ENCODE measurements around the gene EDNRA. TPM values are rescaled to one million over a fixed set of nuclear protein-coding genes. Genes with fewer than 3 reads are reported as not detected.

The EDNRA gene
- total RNA-seq, 1 experiment from 2014 or later: 2.5 TPM

- TF ChIP-seq, protein P1, sequence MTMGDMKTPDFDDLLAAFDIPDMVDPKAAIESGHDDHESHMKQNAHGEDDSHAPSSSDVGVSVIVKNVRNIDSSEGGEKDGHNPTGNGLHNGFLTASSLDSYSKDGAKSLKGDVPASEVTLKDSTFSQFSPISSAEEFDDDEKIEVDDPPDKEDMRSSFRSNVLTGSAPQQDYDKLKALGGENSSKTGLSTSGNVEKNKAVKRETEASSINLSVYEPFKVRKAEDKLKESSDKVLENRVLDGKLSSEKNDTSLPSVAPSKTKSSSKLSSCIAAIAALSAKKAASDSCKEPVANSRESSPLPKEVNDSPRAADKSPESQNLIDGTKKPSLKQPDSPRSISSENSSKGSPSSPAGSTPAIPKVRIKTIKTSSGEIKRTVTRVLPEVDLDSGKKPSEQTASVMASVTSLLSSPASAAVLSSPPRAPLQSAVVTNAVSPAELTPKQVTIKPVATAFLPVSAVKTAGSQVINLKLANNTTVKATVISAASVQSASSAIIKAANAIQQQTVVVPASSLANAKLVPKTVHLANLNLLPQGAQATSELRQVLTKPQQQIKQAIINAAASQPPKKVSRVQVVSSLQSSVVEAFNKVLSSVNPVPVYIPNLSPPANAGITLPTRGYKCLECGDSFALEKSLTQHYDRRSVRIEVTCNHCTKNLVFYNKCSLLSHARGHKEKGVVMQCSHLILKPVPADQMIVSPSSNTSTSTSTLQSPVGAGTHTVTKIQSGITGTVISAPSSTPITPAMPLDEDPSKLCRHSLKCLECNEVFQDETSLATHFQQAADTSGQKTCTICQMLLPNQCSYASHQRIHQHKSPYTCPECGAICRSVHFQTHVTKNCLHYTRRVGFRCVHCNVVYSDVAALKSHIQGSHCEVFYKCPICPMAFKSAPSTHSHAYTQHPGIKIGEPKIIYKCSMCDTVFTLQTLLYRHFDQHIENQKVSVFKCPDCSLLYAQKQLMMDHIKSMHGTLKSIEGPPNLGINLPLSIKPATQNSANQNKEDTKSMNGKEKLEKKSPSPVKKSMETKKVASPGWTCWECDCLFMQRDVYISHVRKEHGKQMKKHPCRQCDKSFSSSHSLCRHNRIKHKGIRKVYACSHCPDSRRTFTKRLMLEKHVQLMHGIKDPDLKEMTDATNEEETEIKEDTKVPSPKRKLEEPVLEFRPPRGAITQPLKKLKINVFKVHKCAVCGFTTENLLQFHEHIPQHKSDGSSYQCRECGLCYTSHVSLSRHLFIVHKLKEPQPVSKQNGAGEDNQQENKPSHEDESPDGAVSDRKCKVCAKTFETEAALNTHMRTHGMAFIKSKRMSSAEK (CRISPR knock-in tag; IDR thresholded peaks at IDR 0.05; ENCODE audit: borderline replicate concordance): no peak
These were observed 86.4 kb downstream of the EDNRA start (continued) for GRCh38 chr4:147567276-147567675.

DNA sequence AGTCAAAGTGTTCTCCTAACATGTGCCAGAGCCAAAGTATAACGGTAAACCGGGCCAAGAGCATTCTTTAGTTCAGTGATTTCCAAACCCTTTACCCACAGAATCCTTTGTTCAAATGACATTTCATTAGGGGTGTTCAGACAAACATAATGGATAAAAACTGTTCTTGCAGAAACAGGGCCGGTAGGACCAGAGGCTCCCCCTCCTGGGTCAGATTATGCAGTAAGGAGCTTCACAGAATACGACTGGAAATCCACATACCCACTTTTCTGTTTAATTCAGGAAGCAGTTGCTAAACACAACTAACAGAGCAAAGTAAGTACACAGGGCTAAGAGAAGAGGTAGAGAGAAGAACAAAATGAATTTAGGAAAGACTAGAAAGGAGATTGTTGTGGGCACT, 89.7 kb downstream of the EDNRA start:
- CTCF ChIA-PET: interaction anchor here (1.2 to 1.3 kb wide), 2 partner anchors 45 to 473 kb away, joined by 3 read pairs; no protein-coding TSS in a partner anchor

More for the DNA sequence above, 89.7 kb downstream of the EDNRA start:
- ATAC-seq: no peak; the same call in 1 of the 2 replicates
- TF ChIP-seq, protein P2, sequence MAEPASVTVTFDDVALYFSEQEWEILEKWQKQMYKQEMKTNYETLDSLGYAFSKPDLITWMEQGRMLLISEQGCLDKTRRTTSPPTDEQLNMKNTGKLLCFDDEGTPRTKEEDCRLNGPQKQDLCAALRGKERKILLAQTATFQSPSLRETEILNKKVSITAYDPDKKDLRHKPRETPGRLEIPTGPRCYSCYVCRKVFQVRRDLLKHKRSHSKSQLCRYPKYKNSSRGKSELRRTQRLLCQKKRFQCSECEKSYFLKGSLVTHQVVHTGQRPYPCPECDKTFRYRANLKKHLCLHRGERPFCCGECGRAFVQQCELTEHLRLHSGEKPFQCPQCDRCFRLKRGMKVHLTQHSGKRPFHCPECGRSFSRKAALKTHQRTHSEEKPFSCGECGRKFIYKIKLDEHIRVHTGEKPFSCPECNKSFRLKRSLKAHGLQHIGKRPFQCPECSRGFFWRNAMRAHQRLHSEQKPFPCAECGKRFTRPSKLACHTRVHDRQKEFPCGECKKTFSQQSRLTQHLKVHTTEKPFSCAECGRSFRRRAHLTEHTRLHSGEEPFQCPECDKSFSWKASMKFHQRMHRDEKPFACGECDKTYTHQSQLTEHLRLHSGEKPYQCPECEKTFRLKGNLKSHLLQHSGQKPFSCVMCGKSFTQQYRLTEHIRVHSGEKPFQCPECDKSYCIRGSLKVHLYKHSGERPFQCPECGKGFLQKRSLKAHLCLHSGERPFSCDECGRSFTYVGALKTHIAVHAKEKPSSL (CRISPR knock-in tag; conservative IDR thresholded peaks at IDR 0.05): no peak
- TF ChIP-seq KAT7 (CRISPR knock-in tag; IDR thresholded peaks at IDR 0.05; ENCODE audit: borderline replicate concordance) (no peak), RELA (CRISPR knock-in tag; IDR thresholded peaks at IDR 0.05; ENCODE audit: borderline replicate concordance) (no peak), GABPB1 (CRISPR knock-in tag; IDR thresholded peaks at IDR 0.05) (no peak), FOXK1 (CRISPR knock-in tag; IDR thresholded peaks at IDR 0.05) (no peak), ZNF232 (CRISPR knock-in tag; IDR thresholded peaks at IDR 0.05) (no peak), JAZF1 (CRISPR knock-in tag; IDR thresholded peaks at IDR 0.05) (no peak), E2F5 (CRISPR knock-in tag; IDR thresholded peaks at IDR 0.05) (no peak)
- TF ChIP-seq, protein P3, sequence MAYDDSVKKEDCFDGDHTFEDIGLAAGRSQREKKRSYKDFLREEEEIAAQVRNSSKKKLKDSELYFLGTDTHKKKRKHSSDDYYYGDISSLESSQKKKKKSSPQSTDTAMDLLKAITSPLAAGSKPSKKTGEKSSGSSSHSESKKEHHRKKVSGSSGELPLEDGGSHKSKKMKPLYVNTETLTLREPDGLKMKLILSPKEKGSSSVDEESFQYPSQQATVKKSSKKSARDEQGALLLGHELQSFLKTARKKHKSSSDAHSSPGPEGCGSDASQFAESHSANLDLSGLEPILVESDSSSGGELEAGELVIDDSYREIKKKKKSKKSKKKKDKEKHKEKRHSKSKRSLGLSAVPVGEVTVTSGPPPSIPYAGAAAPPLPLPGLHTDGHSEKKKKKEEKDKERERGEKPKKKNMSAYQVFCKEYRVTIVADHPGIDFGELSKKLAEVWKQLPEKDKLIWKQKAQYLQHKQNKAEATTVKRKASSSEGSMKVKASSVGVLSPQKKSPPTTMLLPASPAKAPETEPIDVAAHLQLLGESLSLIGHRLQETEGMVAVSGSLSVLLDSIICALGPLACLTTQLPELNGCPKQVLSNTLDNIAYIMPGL (CRISPR knock-in tag; IDR thresholded peaks at IDR 0.05): no peak
- TF ChIP-seq, protein P4, sequence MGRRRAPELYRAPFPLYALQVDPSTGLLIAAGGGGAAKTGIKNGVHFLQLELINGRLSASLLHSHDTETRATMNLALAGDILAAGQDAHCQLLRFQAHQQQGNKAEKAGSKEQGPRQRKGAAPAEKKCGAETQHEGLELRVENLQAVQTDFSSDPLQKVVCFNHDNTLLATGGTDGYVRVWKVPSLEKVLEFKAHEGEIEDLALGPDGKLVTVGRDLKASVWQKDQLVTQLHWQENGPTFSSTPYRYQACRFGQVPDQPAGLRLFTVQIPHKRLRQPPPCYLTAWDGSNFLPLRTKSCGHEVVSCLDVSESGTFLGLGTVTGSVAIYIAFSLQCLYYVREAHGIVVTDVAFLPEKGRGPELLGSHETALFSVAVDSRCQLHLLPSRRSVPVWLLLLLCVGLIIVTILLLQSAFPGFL (CRISPR knock-in tag; IDR thresholded peaks at IDR 0.05; ENCODE audit: borderline replicate concordance): no peak
- TF ChIP-seq, protein P5, sequence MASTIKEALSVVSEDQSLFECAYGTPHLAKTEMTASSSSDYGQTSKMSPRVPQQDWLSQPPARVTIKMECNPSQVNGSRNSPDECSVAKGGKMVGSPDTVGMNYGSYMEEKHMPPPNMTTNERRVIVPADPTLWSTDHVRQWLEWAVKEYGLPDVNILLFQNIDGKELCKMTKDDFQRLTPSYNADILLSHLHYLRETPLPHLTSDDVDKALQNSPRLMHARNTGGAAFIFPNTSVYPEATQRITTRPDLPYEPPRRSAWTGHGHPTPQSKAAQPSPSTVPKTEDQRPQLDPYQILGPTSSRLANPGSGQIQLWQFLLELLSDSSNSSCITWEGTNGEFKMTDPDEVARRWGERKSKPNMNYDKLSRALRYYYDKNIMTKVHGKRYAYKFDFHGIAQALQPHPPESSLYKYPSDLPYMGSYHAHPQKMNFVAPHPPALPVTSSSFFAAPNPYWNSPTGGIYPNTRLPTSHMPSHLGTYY (CRISPR knock-in tag; IDR thresholded peaks at IDR 0.05): no peak
- TF ChIP-seq, protein P6, sequence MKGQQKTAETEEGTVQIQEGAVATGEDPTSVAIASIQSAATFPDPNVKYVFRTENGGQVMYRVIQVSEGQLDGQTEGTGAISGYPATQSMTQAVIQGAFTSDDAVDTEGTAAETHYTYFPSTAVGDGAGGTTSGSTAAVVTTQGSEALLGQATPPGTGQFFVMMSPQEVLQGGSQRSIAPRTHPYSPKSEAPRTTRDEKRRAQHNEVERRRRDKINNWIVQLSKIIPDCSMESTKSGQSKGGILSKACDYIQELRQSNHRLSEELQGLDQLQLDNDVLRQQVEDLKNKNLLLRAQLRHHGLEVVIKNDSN (CRISPR knock-in tag; IDR thresholded peaks at IDR 0.05): no peak
- no peak for DNase-seq (ENCODE audit: low spot score)
- peaks cover 18% of the 10 kb centered on the region for H3K36me3 Mint-ChIP-seq
- no peak overlapping the region for H3K27ac Mint-ChIP-seq
- no peak overlapping the region for H3K4me3 Mint-ChIP-seq
- H3K9me3 Mint-ChIP-seq: peaks cover 37% of the 10 kb centered on the region
- peaks cover 20% of the 10 kb centered on the region for H3K4me1 Mint-ChIP-seq
- POLR2A ChIA-PET: no interaction called here
- H3K27me3 Mint-ChIP-seq (ENCODE audit: low read depth): no peaks in the 10 kb centered on the region

Measured in WTC11 (cell line).